IPS-18a (cell line): ENCODE measurements around the gene FITM2.
A peak's percentile ranks its signal among the peaks of the same experiment; 100 is the strongest.
"Not testable (repeated sequence)": the region's sequence is repeated elsewhere in the genome, so short reads cannot be mapped to it uniquely, and the experiment has no call there.

ENCODE experiments used
- H3K27ac ChIP-seq: one replicate; pipeline ENCODE4 v1.5.1; 2013; ENCODE audit warnings: low read length
- H3K27me3 ChIP-seq: one replicate; pipeline ENCODE4 v1.6.1; 2013; ENCODE audit warnings: mild to moderate bottlenecking, low read length; ENCODE audit not compliant: control insufficient read depth, insufficient read depth
- H3K36me3 ChIP-seq: one replicate; pipeline ENCODE4 v1.6.1; 2013; ENCODE audit warnings: low read depth, low read length; ENCODE audit not compliant: control insufficient read depth
- H3K4me1 ChIP-seq: one replicate; pipeline ENCODE4 v1.6.1; 2013; ENCODE audit warnings: low read depth, low read length; ENCODE audit not compliant: control insufficient read depth
- H3K4me3 ChIP-seq: one replicate; pipeline ENCODE4 v1.5.1; 2013; ENCODE audit warnings: low read length
- H3K9ac ChIP-seq: one replicate; pipeline ENCODE4 v1.6.1; 2013; ENCODE audit warnings: mild to moderate bottlenecking, low read length, moderate library complexity
- H3K9me3 ChIP-seq: one replicate; pipeline ENCODE4 v1.6.1; 2013; ENCODE audit warnings: low read depth, low read length; ENCODE audit not compliant: control insufficient read depth

Gene FITM2

GRCh38 chr20:44327748-44328147 lies 16.7 kb upstream of the FITM2 start:
- not testable (repeated sequence) for H3K36me3 ChIP-seq, H3K27ac ChIP-seq, H3K27me3 ChIP-seq, H3K9me3 ChIP-seq, H3K9ac ChIP-seq, H3K4me3 ChIP-seq, H3K4me1 ChIP-seq

- Histone ChIP-seq H3K27ac (no peak overlapping the region), H3K9me3 (no peaks in the 10 kb centered on the region), H3K27me3 (no peaks in the 10 kb centered on the region), H3K4me3 (peak overlapping the region; percentile 21), H3K9ac (no peak overlapping the region), H3K36me3 (no peaks in the 10 kb centered on the region), H3K4me1 (peaks cover 8% of the 10 kb centered on the region)
Observed at GRCh38 chr20:44326391-44327159, 15.6 kb upstream of the FITM2 start.

GRCh38 chr20:44324343-44324742 lies 13.3 kb upstream of the FITM2 start:
- peaks cover 8% of the 10 kb centered on the region for H3K4me1 ChIP-seq
- no peaks in the 10 kb centered on the region for H3K36me3 ChIP-seq
- H3K9me3 ChIP-seq = no peaks in the 10 kb centered on the region
- no peaks in the 10 kb centered on the region for H3K27me3 ChIP-seq
- no peak overlapping the region for H3K4me3 ChIP-seq
- no peak overlapping the region for H3K27ac ChIP-seq
- no peak overlapping the region for H3K9ac ChIP-seq

- H3K4me3 ChIP-seq = no peak overlapping the region
- H3K4me1 ChIP-seq = peaks cover 8% of the 10 kb centered on the region
Observed at GRCh38 chr20:44319839-44320422, 8.9 kb upstream of the FITM2 start.

GRCh38 chr20:44314870-44315269 lies 3.9 kb upstream of the FITM2 start:
- H3K9me3 ChIP-seq = no peaks in the 10 kb centered on the region
- no peak overlapping the region for H3K9ac ChIP-seq
- no peaks in the 10 kb centered on the region for H3K36me3 ChIP-seq
- H3K27me3 ChIP-seq = peaks cover 22% of the 10 kb centered on the region
- no peak overlapping the region for H3K27ac ChIP-seq
- no peaks in the 10 kb centered on the region for H3K4me1 ChIP-seq
- no peak overlapping the region for H3K4me3 ChIP-seq

More at GRCh38 chr20:44319839-44320422, 8.9 kb upstream of the FITM2 start:
- Histone ChIP-seq H3K27me3 (no peaks in the 10 kb centered on the region), H3K9me3 (no peaks in the 10 kb centered on the region), H3K9ac (no peak overlapping the region), H3K27ac (no peak overlapping the region), H3K36me3 (no peaks in the 10 kb centered on the region)

- Histone ChIP-seq H3K36me3 (no peaks in the 10 kb centered on the region), H3K9ac (peak overlapping the region; percentile 52), H3K4me3 (peak overlapping the region; percentile 92), H3K27me3 (peaks cover 25% of the 10 kb centered on the region), H3K4me1 (no peaks in the 10 kb centered on the region), H3K9me3 (no peaks in the 10 kb centered on the region), H3K27ac (no peak overlapping the region)
Observed at GRCh38 chr20:44309763-44310663, 989 bp downstream of the FITM2 start.

GRCh38 chr20:44306927-44307326 lies 4.1 kb downstream of the FITM2 start:
- no peaks in the 10 kb centered on the region for H3K4me1 ChIP-seq
- H3K9ac ChIP-seq = no peak overlapping the region
- peaks cover 19% of the 10 kb centered on the region for H3K27me3 ChIP-seq
- no peaks in the 10 kb centered on the region for H3K36me3 ChIP-seq
- H3K9me3 ChIP-seq = no peaks in the 10 kb centered on the region
- H3K27ac ChIP-seq = no peak overlapping the region
- no peak overlapping the region for H3K4me3 ChIP-seq

- H3K9ac ChIP-seq = no peak overlapping the region
- H3K9me3 ChIP-seq = no peaks in the 10 kb centered on the region
- no peaks in the 10 kb centered on the region for H3K27me3 ChIP-seq
- no peaks in the 10 kb centered on the region for H3K4me1 ChIP-seq
- no peaks in the 10 kb centered on the region for H3K36me3 ChIP-seq
- H3K27ac ChIP-seq = no peak overlapping the region
- no peak overlapping the region for H3K4me3 ChIP-seq
Observed at GRCh38 chr20:44304383-44304782, 6.6 kb downstream of the FITM2 start.

- no peak overlapping the region for H3K4me3 ChIP-seq
- H3K9ac ChIP-seq = no peak overlapping the region
- H3K27ac ChIP-seq = no peak overlapping the region
- no peaks in the 10 kb centered on the region for H3K27me3 ChIP-seq
- no peaks in the 10 kb centered on the region for H3K36me3 ChIP-seq
- no peaks in the 10 kb centered on the region for H3K9me3 ChIP-seq
- H3K4me1 ChIP-seq = no peaks in the 10 kb centered on the region
Observed at GRCh38 chr20:44302736-44303135, 8.3 kb downstream of the FITM2 start.

- Histone ChIP-seq H3K27ac (no peak overlapping the region), H3K9me3 (no peaks in the 10 kb centered on the region), H3K9ac (no peak overlapping the region)
Observed at GRCh38 chr20:44302026-44302669, 8.9 kb downstream of the FITM2 start.

GRCh38 chr20:44301285-44301684 lies 9.7 kb downstream of the FITM2 start:
- Histone ChIP-seq H3K27me3 (no peaks in the 10 kb centered on the region), H3K4me3 (no peak overlapping the region), H3K9me3 (no peaks in the 10 kb centered on the region), H3K4me1 (no peaks in the 10 kb centered on the region), H3K27ac (no peak overlapping the region), H3K9ac (no peak overlapping the region), H3K36me3 (no peaks in the 10 kb centered on the region)

More at GRCh38 chr20:44302026-44302669, 8.9 kb downstream of the FITM2 start:
- no peaks in the 10 kb centered on the region for H3K36me3 ChIP-seq
- H3K27me3 ChIP-seq = no peaks in the 10 kb centered on the region
- H3K4me3 ChIP-seq = no peak overlapping the region
- no peaks in the 10 kb centered on the region for H3K4me1 ChIP-seq
